ENCODE measurements around the gene ARL8A.
"Not testable (repeated sequence)": the region's sequence is repeated elsewhere in the genome, so short reads cannot be mapped to it uniquely, and the experiment has no call there.

DNA sequence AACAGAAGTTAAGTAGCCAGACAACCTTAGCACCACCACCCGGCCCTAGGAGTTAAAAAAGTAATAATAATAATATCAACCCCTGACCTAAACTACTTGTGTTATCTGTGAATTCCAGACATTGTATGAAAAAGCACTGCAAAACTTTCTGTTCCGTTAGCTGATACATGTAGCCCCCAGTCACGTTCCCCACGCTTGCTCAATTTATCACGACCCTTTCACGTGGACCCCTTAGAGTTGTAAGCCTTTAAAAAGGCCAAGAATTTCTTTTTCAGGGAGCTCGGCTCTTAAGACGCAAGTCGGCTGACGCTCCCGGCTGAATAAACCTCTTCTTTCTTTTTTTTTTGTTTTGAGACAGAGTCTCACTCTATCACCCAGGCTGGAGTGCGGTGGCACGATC is 22.5 kb upstream of the ARL8A start:
- TF ChIP-seq POLR2AphosphoS5, EP300 (IDR thresholded peaks at IDR 0.05): not testable (repeated sequence)
- TF ChIP-seq, protein P1, sequence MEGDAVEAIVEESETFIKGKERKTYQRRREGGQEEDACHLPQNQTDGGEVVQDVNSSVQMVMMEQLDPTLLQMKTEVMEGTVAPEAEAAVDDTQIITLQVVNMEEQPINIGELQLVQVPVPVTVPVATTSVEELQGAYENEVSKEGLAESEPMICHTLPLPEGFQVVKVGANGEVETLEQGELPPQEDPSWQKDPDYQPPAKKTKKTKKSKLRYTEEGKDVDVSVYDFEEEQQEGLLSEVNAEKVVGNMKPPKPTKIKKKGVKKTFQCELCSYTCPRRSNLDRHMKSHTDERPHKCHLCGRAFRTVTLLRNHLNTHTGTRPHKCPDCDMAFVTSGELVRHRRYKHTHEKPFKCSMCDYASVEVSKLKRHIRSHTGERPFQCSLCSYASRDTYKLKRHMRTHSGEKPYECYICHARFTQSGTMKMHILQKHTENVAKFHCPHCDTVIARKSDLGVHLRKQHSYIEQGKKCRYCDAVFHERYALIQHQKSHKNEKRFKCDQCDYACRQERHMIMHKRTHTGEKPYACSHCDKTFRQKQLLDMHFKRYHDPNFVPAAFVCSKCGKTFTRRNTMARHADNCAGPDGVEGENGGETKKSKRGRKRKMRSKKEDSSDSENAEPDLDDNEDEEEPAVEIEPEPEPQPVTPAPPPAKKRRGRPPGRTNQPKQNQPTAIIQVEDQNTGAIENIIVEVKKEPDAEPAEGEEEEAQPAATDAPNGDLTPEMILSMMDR (IDR thresholded peaks at IDR 0.05) = not testable (repeated sequence)
